Renal cortical epithelial cell (primary cell): ENCODE data around the gene TUBA1A. TPM values are rescaled to one million over a fixed set of nuclear protein-coding genes. Genes with fewer than 3 reads are reported as not detected.
"Not testable (repeated sequence)": the region's sequence is repeated elsewhere in the genome, so short reads cannot be mapped to it uniquely, and the experiment has no call there.

Experiments
- DNase-seq: peaks from one replicate; pipeline ENCODE4 v3.0.0-alpha.2; 2011; ENCODE audit warnings: low read depth
- total RNA-seq: library from RNA; depleted of rRNA; stranded (reverse); fragments of >200 nt; gene quantifications from 2 replicates; pipeline ENCODE4 v1.2.3, GENCODE V29; 2014

Gene TUBA1A
- 691 and 1,981 TPM in 2 replicates for total RNA-seq

DNA sequence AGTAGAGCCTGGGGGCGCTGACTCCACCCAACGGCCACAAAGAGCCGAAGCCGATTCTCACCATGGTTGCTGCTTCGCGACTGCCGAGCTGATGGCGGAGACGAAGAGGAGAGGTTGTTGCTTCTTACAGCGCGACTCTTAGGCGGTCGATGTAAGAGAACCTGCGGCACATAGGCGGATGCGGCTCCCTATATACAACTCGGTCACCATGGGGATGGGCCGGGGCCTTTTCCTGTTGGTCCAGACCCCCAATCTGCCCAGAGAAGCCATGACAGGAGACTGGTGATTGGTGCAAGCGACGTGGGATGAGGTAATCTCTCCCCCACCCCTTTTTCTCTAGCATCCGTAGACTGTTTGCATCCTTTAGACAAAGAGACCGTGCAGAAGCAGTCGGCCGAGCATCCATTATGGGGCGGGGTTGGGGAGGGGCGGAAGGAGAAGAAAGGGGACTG is at the start of gene TUBA1A:
Gene TUBA1A, minus strand, starts transcription at position 165 of the 452 bp plus-strand sequence. Its CDS starts 101 bp downstream, at position 64.
- DNase-seq = peak; percentile 92

DNA sequence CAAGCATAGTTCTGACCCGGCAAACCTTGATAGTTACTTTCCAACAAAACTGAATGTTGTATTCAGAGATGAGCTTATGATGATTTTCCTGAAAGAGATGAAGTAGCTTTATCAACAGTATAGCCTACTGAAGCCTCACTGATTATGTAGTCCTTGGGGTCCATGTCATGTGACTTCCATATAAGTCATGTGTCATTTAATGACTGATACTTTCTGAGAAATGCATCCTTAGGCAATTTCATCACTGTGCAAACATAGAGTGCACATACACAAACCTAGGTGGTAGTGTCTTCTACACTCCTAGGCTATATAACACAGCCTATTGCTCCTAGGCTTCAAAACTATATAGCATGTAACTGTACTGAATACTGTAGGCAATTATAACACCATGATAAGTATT is 47.5 kb upstream of the TUBA1A start:
- DNase-seq = no peak

DNA sequence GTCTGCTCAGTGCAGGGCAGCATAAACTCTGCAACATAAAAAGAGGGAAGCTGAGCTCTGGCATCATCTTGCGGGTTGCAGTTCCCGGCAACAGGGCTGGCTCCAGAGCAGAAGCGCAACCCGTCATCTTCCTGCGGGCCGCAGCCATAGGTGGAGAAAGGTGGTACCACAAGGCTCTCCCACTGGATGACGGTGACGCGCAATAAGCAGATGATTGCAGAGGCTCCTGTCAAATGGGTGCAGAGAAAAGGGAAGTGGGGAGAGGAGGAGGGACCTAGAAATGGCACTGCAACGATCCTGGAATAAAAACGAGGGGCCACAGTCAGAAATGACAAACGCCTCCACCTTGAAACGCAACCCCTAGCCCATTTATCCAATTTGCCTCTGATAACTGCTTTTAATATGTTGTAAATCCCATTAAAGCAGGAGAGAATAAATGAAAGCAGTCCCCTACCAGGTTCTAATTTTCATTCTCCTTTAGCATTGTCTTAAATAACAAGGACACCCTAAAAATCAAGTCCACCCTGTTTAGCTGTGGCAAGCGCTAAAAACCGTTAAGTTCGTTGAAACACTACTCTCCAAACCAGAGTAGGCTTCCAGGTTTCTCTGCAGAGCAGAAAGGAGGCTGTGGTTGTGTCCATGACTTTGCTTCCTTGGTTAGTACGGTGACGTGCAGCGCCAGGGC is 45.1 kb upstream of the TUBA1A start:
- DNase-seq = no peak

DNA sequence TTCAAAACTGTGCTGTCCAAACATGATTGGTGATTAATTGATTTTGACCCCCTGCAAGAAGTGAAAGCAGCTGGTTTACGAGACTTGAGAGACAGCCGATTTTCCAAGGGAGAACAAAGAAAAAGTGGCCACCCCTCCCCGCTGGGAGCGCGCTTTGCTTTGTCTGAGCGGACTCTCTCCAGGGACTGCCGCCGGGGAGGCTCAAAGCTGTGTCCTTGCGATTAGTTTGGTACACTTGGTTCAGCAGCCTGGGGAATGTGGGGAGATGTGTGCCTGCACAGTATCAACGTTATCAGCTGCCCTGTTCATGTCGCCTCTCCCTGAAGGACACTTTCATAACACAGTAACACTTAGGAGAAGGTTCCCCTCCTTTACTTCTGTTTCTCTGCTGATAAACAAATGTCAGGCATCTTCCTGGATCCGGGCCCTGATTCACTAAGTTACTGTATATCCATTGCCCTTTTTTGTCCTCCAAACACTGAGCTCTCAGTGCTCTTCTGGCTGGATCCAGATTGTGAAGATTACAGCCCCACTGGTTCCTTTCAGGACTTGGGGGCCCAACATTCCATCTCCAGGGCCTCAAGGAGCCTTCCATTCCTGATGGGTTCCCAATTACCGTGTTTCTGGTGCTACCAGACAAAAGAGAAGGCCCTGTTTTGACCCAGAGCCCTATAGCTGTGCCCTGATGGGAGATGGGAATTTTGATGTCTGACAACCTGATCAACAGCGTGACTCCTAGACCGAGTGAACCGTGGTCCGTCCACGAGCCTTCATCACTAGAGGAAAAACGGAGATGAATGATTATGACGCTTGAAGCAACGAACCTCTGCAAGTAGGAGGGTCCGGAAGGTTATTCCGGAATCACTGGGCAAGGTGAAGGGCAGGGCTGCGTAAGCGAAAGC is 44.3 kb upstream of the TUBA1A start:
- no peak for DNase-seq

DNA sequence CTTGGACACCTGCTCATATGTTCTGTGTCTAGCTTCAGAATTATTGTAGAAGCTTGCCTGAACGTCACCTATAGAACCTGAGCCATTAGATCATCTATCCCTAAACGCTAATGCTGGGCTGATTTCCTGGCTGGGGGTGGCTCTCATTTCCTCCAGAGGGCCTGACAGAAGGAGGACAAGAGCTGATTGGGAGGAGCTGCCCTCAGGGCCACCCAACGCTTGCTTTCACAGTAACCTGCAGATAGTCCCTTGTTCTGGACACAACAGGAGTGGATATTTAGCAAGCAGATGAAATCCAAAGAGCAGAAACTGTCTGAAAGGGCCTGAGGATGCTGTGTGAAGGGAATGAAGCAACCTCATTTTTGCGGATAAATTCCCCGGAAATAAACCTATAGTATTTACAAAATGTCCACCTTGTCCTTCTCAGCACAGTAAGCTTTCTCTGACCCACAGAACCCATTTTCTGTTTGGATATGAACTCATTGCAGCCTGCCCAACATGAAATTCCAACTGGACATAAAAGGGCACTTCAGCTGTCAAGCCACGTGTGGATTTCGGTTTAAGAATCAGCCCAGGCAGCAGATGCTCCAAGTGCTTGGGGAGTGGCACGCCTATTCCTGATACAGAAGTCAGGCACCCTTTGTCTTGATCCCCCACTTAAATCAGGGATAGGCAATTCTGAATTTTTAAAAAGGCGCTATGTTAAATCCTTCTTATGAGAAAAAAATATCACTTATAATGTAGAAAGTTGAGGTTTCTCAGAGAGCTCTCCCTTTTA is 43.2 kb upstream of the TUBA1A start:
- no peak for DNase-seq

DNA sequence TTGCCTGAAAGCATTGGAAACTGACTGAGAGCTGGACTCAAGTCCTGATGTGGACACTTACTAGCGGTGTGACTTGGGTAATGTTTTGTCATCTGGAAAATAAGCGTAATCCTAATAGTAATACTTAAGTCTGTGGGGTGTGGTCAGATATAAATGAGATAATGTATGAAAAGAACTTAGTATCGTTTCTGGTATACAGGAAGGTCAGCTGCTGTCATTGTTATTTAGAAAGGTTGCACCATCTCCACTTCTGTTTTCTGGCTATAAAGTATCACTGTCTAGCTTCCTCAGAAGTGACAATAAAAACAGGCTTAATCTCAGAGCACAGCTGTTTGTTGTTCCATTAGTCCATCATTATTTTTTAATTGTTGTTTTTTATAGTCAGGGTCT is 41.9 kb upstream of the TUBA1A start:
- no peak for DNase-seq

DNA sequence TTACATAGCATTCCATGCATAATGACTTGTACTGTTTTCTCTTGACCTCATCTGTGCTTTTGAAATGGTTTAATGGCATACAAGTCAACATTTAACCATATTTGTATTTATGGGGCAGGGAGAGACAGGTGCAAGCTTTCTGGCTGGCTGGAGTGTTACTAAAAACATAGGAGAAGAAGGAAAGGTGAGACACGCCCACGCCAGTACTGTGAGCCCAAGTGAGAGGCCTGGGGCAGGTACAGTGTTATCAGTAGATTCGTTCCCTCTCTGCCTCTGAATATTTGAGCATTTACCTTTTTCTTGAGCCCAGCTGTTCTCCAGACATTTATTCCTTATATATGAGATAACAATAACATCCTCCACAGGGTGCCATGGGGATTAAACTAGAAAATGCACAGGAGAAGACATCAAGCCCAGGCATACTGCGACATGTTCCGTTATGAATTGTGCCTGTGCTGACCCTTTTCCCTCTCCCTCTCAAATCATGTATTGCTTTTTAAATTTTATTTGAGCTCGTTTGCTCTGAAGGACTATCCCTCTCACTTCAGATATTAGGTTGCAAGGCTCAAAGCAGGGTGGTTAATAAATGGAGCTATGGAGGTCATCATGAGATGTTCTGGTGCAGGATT is 41.4 kb upstream of the TUBA1A start:
- DNase-seq = no peak

DNA sequence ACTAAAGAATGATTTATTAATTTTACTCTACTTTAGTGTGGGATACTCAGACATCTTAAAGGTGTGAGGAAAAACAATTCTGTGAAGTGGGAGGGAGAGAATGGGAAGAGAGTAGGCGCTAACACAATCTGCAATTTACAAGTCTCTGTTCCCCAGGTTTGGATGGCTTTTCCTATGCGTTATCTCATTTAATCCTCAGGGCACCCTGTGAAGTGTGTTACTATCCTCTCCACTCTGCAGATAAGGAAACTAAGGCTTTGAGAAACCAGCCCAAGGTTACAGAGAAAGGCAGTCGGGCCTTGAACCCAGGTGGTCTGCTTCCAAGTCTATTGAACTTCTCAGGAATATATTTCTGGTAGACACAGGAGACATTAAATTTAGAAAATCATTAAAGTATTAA is 39.8 kb upstream of the TUBA1A start:
- DNase-seq = no peak

DNA sequence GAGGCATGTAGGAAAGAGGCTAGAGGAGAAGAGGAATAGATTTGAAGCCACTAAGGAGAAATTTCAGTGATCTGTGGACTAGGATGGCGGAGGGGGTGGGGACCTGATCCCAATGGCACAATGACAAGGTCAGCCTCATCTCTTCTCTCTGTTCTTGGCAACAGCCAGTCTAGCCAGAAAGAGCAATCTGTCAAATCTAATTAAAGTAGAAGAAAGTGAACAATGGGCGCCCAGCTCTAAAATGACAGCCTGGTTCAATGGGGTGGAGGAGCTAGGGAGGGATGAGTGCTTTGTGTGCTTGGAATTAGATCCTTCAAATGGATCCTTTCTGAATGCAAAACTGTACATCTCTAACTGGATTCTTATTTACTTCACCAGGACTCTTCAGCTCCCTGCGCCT is 38.8 kb upstream of the TUBA1A start:
- DNase-seq = no peak

DNA sequence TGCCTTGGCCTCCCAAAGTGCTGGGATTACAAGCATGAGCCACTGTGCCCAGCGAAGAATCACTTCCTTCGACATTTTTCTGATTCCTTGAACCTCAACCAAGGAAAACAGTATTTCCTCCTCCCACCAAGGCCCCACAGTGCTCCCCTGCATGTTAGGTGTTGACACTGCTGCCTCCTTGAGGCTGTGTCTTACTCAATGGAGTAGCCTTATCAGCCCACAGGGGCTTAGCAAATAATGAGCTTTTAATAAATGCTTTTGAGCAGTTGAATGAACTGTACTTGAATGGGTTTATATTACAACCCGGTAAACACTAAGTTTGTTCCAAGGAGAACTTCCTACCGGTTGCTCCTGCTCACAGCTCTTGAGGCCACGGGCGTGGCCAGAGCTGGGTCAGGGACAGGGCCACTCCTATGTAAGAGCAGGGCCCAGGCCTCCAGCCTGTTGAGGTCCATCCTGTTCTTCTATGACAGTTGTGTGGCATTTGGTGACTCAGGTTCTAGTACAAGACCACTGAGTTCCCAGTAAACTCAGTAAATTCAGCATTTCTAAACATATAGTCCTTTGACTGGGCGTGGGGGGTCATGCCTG is 36.8 kb upstream of the TUBA1A start:
- DNase-seq = peak; percentile 45

DNA sequence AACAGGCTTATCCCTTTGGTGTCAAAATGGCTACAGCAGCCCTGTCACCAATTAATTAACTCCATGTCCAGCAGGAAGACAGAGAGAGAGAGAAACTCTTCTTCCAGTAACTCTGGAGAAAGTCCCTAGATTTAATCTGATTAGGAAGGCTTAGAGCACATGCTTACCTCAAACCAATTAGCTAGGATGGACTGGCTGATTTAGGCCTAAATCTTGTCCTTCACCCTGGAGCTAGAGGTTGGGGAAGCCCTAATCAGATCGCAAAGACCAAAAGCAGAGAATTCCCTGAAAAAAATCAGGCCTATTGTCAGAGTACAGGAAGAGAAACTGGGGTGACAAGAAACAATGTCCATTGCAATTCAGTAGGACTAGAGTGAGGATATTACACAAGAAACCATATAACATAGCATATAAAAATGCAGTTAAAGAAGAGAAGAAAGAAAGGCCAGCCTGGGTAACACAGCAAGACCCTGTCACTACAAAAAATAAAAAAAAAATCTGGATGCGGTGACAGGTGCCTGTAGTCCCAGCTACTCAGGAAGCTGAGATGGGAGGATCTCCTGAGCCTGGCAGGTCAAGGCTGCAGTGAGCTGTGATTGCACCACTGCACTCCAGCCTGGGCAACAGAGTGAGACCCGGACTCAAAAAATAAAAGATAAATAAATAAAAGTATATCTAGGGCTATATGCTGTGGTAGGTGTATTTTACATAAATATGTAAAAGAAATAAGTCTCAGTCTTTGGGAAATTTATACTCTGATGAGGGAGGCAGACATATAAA is 34.9 kb upstream of the TUBA1A start:
- DNase-seq = no peak

DNA sequence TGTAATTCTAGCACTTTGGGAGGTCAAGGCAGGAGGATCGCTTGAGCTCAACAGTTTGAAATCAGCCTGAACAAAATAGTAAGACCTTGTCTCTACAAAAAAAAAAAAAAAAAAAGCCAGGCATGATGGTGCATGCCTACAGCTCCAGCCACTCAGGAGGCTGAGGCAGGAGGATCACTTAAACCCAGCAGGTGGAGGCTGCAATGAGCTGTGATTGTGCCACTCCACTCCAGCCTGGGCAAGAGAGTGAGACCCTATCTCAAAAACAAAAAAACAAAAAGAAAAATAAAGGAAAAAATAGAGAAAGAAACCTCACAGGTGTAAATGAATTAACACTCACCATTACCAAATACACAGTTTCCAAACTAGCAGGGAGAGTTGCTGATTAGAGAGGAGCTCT is 34.2 kb upstream of the TUBA1A start:
- DNase-seq = no peak

DNA sequence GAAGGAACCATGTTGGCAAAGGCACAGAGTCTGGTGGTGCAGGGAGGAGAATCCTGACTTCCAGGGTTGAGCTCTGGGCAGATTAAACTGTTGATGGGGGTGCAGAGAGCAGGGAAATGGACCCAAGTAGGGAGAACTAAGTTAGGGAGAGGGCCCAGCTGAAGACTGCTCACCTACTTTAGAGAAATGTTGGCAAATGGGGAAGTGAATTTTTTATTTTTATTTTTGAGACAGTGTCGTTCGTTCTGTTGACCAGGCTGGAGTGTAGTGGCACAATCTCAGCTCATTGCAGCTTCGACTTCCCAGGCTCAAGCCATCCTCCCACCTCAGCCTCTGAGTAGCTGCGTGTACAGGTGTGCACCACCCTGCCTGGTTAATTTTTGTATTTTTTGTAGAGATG is 32.1 kb upstream of the TUBA1A start:
- DNase-seq = no peak

DNA sequence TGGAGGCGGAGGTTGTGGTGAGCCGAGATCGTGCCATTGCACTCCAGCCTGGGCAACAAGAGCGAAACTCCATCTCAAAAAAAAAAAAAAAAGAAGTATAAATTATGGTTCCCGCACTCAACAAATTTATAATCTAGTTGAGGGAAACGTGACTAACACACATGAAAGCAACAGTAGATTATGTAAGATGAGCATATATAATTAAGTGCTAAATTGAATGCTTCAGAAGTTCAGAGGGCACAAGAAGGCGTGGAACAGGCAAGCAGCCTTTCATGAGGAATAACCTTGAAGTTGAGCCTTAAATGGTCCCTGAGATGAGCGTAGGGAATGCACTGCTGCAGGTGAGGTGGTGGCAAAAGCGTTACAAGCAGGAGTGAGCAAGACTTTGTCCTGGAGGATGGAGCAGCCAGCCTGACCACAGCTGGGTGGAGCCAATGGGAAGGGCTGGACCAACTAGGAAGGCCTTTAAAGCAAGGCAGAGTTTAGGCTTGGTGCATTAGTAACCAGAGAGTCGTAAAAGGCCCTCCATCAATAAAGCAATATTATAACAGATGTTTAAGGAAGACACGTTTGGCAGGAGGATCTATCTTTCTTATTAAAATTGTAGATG is 30.6 kb upstream of the TUBA1A start:
- no peak for DNase-seq

DNA sequence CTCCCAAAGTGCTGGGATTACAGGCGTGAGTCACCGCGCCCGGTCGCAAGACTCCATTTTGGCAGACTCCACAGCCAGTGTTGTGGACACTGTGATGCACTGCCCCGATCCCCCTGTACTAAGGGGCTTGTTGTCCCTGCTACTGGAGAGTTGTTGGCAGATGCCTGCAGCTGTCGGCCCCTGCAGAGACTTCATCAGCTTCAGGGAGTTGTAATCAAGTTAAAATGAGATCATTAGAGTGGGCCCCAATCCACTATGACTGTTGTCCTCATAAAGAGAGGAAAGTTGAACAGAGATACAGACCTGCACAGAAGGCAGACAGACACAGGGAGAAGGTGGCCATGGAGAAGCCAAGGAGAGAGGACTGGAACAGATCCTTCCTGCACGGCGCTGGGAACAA is 23.7 kb upstream of the TUBA1A start:
- no peak for DNase-seq

DNA sequence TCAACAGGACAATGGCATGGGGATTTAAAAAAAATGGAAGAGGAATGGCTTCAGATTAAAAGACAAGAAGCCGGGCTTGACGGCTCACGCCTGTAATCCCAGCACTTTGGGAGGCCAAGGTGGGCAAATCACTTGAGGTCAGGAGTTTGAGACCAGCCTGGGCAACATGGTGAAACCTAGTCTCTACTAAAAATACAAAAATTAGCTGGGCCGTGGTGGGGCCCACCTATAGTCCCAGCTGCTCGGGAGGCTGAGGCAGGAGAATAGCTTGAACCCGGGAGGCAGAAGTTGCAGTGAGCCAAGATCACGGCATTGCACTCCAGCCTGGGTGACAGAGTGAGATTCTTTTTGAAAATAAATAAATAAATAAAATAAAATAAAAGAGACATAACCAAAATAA is 21.8 kb upstream of the TUBA1A start:
- DNase-seq = not testable (repeated sequence)

DNA sequence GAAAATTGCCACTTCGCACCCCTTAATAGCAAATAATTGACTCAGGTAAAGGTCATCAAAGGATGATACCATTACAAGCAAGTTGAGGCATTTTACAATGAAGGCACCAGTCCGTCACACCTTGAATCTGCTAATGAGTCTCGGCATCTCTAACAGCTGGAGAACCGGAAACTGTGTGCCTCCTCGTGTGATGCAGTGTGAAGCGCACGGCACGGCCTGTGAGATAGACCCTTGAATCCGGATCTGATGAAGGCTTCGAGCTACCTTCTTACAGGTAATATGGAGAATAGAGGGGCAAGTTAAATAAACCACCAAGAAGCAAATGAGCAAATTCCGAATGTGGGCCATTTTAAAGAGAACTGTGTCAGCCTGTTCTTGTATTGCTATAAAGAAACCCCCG is 19.8 kb upstream of the TUBA1A start:
- no peak for DNase-seq

DNA sequence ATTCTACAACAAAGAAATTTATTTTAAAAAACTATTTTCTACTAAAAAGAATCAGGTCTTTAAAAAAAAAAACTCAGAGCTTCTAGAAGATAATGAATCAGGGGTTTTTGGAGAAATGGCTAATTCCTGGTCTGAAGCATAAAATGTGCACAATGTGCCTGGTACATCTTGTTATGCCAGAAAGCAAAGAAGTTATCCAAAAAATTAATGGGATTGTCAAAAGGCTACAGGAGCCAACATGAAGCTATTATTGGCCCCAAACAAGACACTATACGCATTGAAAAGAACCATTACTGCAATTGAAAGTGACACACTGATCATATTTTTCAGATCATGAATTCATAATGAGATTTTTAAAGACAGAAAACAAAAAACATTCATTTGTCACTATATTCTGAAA is 19.3 kb upstream of the TUBA1A start:
- DNase-seq = no peak

DNA sequence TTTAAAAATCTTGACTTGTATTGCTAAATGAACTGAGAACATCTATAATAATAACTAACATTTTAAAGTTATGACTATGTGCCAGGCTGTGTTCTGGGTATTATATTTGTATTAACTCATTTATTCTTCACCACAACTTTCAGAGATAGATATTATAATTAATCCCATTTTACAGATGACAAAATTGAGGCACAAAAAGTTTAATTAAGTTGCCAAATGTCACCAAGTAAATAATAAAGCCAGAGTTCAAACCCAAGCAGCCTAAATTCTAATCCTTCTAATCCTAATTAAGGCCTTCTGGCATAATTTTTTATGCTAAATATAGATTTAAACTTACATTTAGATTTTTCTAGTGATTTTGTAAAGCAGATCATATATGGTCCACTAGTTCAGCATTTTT is 17.5 kb upstream of the TUBA1A start:
- no peak for DNase-seq

DNA sequence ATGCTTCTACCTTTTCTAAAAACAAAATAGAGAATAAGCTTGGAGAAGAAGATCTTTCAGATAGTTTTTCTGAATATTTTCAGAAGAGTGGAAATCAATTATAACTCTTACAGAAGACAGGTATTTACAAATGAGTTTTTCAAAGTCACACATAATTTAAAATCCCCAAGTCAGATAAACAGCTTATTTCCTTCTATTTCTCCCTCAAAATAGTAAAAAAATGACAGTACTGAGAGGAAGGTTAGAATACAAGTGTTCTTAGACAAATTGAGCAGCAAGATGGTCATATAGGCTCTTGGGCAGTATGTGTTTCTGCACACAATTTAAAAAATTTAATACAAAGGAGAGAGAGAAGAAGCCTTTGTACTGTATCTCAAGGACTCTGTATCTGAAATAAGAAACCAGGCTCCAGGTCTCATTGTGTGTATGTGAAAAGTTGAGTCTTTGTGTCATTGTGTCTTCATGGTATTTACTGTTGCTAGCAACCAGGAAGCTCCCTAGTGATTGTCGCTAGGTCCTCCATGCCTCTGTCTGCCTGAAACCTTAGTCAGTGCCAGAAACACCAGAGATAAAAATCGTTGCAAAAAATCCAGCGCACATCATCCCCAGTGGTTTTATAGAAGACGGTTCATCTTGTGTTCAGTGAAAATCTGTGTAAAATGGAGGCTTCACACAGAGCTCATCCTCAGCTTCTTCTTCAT is 12.9 kb upstream of the TUBA1A start:
- peak; percentile 79 for DNase-seq
